Stimulated activated CD4-positive, alpha-beta T cell treated with anti-CD3 and anti-CD28 coated beads, Interleukin-2, amount 100 ng/mL, for 48 hours (primary cell): ENCODE measurements around the gene SLC5A1.
"Not testable (repeated sequence)": the region's sequence is repeated elsewhere in the genome, so short reads cannot be mapped to it uniquely, and the experiment has no call there.

Experiments used
- DNase-seq, 2 donors: peaks; one replicate each; pipeline ENCODE4 v3.0.0-alpha.2; 2020

Gene SLC5A1

DNA sequence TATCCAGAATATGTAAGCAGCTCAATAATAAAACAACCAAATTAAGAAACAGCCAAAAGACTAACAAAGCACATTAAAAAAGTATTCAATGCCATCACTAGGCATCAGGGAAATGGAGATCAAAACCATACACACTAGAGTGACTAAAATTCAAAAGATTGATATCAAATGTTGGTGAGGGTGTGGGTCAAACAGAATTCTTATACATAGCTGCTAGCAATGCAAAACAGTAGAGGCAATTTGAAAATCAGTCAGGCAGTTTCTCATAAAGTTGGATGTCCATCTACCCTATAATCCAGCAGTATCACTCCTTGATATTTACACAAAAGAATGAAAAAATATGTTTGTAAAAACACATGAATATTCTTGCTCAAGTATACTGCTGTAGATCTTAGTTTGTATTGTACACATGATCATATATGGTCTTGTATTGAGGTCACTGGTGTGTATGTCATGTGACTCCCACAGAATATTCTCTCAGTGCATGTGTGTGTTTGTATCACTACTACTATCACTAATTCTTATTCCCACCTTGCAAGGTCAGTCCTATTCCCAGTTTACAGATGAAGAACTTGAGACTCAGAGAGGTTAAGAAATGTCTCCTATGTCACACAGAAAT is 54.9 kb downstream of the SLC5A1 start:
- no peak for DNase-seq

DNA sequence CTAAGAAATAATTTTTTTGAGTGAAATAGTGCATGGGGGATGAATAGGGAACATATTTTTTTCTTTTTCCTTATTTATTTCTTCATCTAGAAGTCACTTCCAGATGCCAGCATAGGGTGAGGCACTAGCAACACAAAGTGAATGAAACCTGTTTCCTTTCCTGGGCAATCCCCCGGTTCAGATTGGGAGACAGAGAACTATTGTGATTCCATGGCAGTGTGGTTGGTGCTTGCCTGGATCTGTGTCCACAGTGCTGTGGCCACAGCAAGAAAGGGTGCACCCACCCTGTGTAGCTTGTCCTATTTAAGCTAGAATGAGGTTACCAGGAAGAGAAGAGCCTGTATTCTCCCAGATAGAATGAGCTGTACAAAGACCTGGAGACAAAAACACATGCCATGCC is 57.6 kb downstream of the SLC5A1 start:
- DNase-seq = no peak

DNA sequence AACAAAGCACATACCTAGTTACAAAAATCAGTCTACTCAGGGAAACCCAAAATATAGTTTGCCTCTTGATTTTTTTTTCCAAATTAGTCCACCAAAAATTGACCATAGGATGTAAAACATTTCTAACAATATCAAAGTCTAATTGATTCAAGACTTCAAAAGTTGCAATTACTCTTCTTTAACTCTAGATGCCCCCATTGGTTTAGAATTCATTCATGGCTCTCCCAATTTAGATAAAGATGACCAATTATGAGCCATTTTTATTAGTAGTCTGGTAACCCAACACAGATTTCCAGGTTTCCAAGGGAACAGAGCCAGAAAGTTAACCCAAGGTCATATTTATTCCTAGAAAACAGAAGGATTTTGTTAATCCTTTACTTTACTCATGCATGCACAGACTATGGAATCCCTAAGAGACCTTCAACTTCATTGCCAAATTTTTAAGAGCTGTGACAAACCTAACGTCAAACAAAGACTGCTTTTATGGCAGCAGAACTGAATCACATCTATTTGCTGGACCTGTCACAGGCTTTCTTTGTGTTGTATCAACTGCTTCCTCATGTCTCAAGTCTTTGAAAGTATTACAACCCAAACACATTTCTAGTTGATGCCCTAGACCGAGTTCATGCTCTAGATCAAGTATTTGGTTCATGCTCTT is 60.7 kb downstream of the SLC5A1 start:
- no peak for DNase-seq

DNA sequence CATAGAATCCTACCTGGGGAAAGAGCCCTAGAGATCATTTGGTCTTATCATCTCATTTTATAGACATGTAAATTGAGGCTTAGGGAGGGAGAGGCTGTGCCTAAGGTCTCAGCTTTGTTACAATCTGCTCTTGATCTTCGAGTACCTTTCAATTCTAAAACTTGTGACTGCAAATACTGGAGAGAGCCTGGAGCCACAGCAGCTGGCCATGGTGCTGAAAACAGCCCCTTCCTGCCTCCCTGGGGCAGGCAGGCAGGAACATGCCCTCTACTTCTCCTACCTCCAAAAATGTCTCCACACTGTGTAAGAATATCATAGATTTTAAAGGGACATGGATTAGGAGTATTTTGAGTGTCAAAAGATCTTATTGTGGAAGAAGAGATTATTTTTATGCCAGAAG is 63.9 kb downstream of the SLC5A1 start:
- DNase-seq = peak; percentile 7 to 15

DNA sequence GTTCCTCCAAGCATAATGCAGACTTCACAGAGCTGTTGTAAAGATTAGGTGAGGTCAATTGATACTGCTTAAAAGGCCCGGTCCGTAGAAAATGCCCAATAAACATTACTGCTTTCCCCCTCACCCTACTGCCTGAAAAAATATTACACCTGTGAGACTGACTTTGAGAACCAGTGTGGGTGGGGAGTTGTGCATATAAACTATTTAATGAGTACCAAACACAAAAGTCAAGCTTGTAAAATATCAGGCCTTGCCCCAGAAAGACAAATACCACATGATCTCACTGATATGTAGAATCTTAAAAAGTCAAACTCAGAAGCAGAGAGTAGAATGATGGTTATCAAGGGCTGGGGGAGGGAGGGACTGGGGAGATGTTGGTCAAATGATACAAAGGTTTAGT is 69.3 kb downstream of the SLC5A1 start:
- no peak for DNase-seq

DNA sequence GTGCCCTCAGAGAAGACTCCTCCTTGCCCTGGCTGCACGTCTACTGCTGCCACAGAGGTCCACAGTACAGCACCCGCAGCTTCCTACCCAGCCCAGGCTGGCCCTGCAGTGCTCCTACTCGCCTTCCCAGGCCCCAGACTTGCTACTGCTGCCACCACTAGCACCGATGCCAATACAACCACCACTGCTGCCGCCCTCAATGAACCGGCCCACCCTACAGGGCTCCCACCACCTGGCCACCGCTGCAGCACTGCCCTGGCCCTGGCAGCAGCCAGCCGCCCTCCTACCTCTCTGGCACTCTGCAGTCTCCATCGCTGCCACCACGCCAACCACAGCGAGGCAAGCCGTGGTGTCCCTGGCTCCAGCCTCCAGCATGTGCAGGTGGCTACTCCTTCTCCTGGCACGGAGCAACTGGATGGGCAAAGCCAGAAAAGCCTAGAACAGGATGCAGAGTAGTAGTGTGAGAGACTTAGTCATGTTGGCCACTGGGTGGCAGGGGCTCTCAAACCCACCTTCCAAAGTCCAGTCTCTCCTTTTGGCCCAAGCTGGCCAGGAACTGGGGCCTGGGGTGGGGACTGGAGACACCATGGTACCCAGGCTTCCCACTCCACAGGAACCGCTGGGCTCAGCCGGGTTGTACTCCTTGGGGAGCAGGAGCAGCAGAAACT is 76.6 kb downstream of the SLC5A1 start:
- no peak for DNase-seq

DNA sequence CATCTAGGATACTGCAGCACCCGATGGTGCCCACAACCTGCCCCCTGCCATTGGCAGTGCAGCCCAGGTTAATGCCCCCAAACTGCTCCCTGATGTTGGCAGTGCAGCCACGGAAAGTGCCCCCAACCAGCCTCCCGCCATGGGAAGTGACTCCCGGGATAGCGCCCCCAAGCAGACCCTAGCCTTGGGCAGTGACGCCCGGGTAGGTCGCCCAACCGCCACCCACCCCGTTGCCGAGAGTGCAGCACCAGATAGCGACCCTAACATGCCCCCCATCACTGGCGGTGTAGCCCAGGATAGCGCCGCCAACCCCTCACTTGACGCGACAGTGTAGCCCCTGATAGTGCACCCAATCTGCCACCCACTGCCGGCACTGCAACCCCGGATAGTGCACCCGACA is 77.5 kb downstream of the SLC5A1 start:
- no peak for DNase-seq

DNA sequence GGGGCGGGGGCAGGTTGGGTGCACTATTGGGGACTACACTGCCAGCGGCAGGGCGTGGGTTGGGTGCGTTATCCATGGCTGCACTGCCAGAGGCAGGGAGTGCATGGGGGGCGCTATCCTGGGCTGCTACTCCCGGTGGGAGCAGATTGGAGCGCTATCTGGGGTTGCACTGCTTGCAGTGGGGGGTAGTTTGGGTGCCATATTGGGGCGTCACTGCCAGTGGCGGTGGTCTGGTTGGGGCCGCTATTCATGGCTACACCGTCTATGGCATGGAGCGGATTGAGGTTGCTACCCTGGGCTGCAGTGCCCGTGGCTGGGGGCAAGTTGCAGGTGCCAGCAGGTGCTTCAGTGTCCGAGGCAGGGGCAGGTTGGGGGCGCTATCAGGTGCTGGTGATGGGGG is 79.8 kb downstream of the SLC5A1 start:
- DNase-seq = no peak

DNA sequence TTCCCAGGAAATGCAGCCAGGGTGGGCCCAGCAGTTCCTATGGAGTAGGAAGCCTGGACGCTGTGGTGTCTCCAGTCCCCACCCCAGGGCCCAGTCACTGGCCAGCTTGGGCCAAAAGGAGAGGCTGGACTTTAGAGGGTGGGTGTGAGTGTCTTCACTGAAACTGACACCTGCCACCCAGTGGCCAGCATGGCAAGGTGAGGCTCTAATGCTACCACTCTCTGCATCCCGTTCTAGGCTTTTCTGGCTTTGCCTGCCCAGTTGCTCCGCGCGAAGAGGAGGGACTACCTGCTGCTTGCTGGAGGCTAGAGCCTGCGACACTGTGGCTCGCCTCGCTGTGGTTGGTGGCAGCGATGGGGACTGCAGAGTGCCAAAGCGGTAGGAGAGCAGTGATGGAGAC is 80.6 kb downstream of the SLC5A1 start:
- no peak for DNase-seq

DNA sequence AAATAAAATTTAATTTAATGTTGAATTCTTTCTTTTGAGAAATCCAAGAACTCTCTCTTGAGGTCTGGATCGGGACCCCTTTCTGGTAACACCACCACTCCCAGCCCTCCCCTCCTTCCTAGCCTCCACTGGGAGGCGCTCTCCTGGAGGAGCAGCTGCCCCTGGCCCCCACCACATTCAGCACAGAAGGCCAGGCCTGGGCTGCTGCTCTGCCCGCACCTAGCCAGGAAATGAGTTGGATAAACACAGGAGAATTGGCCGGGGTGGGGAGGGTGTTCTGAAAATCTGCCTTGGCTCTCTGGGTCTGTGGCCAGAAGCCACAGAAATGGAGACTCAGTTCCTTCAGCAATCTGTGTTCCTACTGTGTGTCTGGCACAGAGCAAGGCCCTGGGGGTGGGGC is 84.8 kb downstream of the SLC5A1 start:
- DNase-seq = no peak

DNA sequence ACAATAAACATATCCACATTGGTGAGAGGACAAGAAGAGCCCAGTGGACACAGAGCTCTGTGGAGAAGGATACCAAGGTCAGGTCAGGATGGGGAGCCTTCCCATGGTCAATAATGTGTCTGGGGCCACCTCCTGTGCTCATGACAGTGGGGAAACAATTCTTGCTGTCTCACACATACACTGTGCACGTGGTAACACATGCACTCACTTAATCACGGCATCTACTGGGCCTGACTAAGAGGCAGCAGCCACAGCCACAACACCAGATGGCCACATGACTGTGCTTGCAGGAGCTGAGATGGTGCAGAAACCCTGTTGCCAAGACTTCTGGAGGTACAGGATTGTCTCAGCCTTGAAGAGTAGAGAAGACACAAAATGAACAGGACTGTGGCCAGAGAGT is 87.4 kb downstream of the SLC5A1 start:
- DNase-seq = no peak

DNA sequence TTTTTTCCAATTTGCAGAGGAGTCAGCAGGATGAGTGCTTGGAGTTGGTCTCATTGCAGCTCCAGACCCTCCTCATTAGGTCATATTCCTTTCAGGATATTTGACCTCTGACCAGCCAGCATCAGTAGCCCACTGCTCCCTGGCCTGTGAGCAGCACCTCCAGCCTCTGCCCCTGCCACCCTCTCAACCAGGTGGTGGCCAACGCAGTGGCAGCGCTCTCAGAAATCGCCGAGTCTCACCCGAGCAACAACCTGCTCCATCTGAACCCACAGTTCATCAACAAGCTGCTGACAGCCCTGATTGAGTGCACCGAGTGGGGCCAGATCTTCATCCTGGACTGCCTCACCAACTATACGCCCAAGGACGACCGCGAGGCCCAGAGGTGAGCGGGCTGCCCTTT is 89.1 kb downstream of the SLC5A1 start:
- DNase-seq = no peak

DNA sequence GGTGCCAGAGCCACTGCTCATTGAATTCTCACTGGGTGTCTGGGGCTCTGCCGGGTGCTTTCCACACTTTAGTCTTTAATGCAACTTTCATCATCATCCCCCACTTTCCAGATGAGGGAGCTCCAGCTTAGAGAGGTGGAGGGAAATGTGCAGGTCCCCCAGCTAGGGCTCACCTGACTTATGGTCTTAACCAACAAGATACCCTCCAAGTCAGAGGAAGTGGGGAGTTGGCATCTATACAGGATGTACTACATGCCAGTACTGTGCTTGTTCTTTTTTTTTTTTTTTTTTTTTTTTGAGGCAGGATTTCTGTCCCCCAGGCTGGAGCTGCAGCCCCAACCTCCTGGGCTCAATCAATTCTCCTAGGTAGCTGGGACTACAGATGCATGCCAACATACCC is 89.7 kb downstream of the SLC5A1 start:
- DNase-seq = no peak

DNA sequence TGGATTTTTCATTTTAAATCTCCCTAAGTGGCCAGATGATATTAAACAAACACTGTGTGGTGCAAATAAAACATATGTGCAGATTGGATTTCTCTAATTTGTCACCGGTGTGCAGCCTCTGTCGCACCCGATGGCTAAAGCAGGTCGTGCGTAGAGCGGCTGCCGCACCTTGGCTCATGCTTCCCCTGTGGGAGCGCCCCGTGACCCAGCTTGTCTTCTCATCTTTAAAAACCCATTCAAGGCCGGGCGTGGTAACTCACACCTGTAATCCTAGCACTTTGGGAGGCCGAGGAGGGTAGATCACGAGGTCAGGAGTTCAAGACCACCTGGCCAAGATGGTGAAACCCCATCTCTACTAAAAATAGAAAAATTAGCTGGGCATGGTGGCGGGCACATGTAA is 91.7 kb downstream of the SLC5A1 start:
- not testable (repeated sequence) for DNase-seq

DNA sequence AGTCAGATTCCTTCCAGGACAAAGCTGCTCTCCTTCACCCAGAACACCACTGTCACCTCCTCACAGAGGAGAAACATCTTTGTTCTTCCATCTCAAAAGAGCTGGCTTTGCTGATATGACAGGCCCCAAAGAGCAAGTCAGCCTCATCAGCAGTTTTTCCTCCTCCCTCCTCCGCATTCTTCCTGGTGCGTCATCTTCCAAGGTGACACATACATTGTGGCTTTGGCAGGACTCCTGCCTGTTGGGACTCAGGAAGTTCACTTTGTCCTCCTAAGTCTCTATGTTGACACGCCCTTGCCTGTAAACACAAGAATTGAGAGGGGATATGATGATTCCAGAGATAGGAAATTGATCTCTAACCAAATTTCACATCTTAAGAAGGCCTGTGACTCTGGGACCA is 92.9 kb downstream of the SLC5A1 start:
- DNase-seq = not testable (repeated sequence)

DNA sequence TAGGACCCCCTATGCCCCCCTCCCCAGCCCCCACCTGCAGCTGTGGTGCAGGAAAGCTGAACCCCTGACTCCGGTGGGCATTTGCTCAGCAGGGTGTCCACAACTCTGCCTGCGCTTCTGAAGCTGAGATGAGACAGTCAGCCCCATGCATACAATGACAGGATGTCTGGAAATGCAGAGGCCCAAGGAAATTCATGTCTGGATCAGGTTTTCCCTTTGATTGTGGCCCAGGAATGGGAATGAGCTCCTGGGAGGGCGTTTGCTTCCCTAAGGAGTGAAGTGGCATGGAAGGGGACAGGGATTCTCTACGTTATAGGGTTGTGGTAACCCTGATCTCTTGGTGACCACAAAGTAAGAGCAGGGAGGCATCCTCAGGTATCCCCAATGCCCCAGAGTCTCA is 93.8 kb downstream of the SLC5A1 start:
- not testable (repeated sequence) for DNase-seq

DNA sequence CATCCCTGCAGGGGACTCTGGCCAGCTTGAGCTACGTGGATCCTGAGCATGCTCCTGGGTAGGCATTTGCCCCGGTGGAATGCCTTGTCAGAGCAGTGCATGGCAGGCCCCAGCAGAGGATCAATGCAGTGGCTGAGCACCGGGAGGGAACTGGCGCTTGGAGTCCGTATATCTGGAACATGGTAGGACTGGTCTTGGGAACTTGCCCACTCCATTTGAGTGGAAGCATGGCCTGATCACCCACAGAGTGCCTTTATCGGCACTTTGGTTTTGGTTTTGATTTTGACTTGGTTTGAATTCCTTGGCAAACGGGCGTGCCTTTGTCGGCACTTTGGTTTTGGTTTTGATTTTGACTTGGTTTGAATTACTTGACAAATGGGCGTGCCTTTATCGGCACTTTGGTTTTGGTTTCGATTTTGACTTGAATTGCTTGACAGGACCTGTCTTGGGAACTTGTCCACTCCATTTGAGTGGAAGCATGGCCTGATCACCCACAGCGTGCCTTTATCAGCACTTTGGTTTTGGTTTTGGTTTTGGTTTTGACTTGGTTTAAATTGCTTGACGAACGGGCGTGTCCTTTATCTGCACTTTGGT is 94.8 kb downstream of the SLC5A1 start:
- peak; percentile 26 to 41 for DNase-seq

DNA sequence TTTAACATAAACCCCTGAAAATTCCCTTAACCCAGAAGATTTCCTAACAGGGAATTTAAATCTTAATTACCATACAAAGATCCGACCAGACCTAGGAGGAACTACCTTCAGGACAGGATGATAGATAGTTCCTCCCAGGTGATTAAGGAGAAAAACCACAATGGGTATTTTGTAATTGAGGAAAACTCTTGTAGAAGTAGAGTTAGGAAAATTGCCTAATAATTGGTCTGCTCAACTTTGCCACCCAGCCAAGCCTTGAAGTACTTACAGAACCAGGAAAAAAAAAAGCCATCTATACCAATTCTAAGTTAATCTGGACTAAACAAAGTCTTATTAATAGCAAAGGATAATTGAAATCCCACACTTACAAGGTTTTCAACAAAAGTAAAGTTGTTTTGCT is 95.5 kb downstream of the SLC5A1 start:
- DNase-seq = not testable (repeated sequence)

DNA sequence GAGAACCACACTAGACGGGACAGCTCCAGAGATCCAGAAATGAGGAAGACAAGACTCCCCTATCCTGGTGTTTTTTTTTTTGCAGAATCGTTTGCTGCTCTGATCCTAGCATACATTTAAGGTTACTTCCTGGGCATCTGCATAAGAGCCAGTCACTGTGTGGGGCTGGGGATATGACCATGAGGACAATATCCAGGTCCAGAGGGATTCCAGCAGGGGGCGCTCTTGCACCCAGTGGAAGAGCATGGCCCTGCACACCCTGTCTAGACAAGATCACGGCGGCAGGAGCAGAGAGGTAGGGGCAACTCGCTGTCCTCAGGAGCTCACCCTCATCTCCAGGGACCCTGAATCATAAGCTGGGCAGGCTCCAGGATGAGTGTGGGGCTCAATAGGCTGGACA is 97.6 kb downstream of the SLC5A1 start:
- DNase-seq = not testable (repeated sequence)

DNA sequence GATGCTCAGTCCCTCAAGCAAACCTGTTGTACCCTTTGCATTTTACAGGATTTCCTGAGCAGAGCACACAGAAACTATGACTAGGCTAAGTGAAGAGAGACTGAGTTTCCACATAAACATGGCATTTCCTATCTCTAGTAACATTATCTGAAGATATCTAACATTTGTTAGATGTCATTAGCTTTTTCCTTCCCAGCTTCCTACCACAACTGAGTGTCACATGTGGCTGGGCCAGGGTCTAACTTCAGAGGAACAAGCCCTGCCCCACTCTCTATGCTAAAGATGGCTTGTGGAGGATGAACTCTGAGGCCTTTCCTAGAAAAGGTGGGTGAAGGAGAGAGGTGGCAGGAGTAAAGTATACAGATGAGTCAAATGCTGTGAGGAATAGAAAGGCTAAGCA is 99.5 kb downstream of the SLC5A1 start:
- no peak for DNase-seq

DNA sequence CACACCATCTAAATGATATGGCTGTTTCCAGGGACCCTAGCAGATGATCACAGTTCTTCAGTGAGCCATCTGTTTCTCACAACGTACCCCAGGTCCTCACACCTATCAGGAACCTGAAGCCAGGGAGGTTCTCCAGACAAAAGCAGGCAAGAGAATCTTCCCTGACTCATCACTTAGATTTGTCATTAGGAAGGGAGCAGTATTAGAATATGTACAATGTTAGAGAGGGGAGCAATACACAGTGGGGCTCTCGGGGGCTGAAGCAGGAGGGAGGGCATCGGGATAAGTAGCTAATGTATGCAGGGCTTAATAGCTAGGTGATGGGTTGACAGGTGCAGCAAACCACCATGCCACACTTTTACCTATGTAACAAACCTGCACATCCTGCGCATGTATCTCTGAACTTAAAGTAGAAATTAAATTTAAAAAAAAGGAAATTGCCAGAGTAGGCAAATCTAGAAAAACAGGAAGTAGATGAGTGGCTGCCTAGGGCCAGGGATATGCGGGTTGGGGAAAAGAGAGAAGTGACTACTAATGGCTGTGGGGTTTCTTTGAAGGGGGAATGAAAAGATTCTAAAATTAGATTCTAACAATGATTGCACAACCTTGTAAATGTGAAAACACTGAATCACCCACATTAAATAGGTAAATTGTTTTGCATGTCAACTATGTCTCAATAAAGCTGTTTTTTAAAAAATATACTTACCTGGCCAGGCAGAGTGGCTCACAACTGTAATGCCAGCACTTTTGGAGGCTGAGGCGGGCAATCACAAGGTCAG is 101.6 kb downstream of the SLC5A1 start:
- DNase-seq = no peak

DNA sequence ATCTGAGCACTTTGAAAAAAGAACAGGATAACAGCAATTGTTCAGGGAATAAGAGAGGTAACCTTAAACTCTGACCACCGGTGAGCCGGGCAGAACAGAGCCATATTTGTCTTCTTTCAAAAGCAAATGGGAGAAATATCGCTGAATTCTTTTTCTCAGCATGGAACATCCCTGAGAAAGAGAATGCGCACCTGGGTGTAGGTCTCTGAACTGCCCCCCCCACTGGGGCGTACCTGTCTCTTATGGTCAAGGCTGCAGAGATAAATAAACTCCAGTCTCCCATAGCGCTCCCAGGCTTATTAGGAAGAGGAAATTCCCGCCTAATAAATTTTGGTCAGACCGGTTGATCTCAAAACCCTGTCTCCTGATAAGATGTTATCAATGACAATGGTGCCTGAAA is 104.1 kb downstream of the SLC5A1 start:
- not testable (repeated sequence) for DNase-seq

DNA sequence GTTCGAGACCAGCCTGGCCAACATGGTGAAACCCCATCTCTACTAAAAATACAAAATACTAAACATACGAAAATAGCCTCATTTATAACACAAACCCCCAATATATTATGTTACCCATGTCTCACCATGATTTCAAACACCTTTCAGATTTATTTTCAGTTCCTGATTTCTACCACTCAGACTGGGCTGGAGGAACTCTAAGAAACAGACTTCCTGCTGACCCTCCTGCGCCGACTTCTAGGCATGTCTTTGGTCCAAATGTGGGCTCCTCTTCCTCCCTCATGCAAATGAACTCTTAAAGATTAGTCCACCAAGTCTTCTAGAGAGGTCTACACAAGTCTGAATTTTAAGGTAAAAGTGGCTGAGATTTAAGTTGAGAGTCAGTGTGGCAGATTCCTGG is 105.3 kb downstream of the SLC5A1 start:
- not testable (repeated sequence) for DNase-seq
